Mesodermal cell (in vitro differentiated cells): ENCODE data around the gene FER.
A peak's percentile ranks its signal among the peaks of the same experiment; 100 is the strongest.
"Not testable (repeated sequence)": the region's sequence is repeated elsewhere in the genome, so short reads cannot be mapped to it uniquely, and the experiment has no call there.

ENCODE experiments used
- H3K27ac ChIP-seq: 2 replicates; pipeline ENCODE4 v1.7.0; 2013; ENCODE audit warnings: mild to moderate bottlenecking, low read depth, low read length, moderate library complexity; ENCODE audit not compliant: severe bottlenecking
- H3K36me3 ChIP-seq: 2 replicates; pipeline ENCODE4 v1.7.1; 2013; ENCODE audit warnings: mild to moderate bottlenecking, low read length, moderate library complexity; ENCODE audit not compliant: control insufficient read depth, insufficient read depth
- H3K4me1 ChIP-seq: one replicate; pipeline ENCODE4 v1.7.1; 2013; ENCODE audit warnings: mild to moderate bottlenecking, low read length; ENCODE audit not compliant: insufficient read depth, control insufficient read depth, poor library complexity, severe bottlenecking
- H3K4me3 ChIP-seq: 2 replicates; pipeline ENCODE4 v1.7.0; 2013; ENCODE audit warnings: low read length, control low read depth, mild to moderate bottlenecking; ENCODE audit not compliant: insufficient read depth, poor library complexity, severe bottlenecking; ENCODE audit errors: extremely low read depth
- H3K9me3 ChIP-seq: 2 replicates; pipeline ENCODE4 v1.7.1; 2013; ENCODE audit warnings: mild to moderate bottlenecking, low read length, moderate library complexity; ENCODE audit not compliant: control insufficient read depth
- WGBS, 2 experiments: methylation state at CpG; one replicate each; pipeline ENCODE4 v1.1.5; 2013; ENCODE audit warnings: missing lambda C conversion rate in 2 of 2; ENCODE audit not compliant: insufficient coverage in 2 of 2; 5-methylcytosine and 5-hydroxymethylcytosine counted together

FER gene

GRCh38 chr5:108876451-108876850 lies 128.8 kb downstream of the FER start:
- no peak overlapping the region for H3K4me3 ChIP-seq
- H3K9me3 ChIP-seq = no peaks in the 10 kb centered on the region
- no peak overlapping the region for H3K27ac ChIP-seq

GRCh38 chr5:108878756-108879155 lies 131.1 kb downstream of the FER start:
- no CpG with 5 or more reads among the region's 2 CpGs for WGBS, 2 experiments
- peaks cover 2% of the 10 kb centered on the region for H3K4me1 ChIP-seq
- no peak overlapping the region for H3K27ac ChIP-seq
- no peaks in the 10 kb centered on the region for H3K36me3 ChIP-seq
- H3K4me3 ChIP-seq = no peak overlapping the region
- no peaks in the 10 kb centered on the region for H3K9me3 ChIP-seq

More at GRCh38 chr5:108876451-108876850, 128.8 kb downstream of the FER start:
- Histone ChIP-seq H3K4me1 (peaks cover 4% of the 10 kb centered on the region), H3K36me3 (no peaks in the 10 kb centered on the region)

GRCh38 chr5:108881133-108881532 lies 133.4 kb downstream of the FER start:
- no peak overlapping the region for H3K4me3 ChIP-seq
- H3K9me3 ChIP-seq = no peaks in the 10 kb centered on the region
- H3K27ac ChIP-seq = no peak overlapping the region
- H3K4me1 ChIP-seq = peaks cover 5% of the 10 kb centered on the region
- H3K36me3 ChIP-seq = no peaks in the 10 kb centered on the region
- WGBS, 2 experiments = 90 to 96% methylated on average over 2 to 4 of the region's 6 CpGs

GRCh38 chr5:108884736-108885135 lies 137.0 kb downstream of the FER start:
- Histone ChIP-seq H3K27ac (peak overlapping the region; percentile 65), H3K36me3 (no peaks in the 10 kb centered on the region), H3K4me3 (no peak overlapping the region), H3K9me3 (no peaks in the 10 kb centered on the region), H3K4me1 (peaks cover 5% of the 10 kb centered on the region)
- 57 to 84% methylated on average over 1 to 2 of the region's 4 CpGs for WGBS, 2 experiments

GRCh38 chr5:108898257-108898656 lies 150.6 kb downstream of the FER start:
- Histone ChIP-seq H3K4me3 (no peak overlapping the region), H3K4me1 (no peaks in the 10 kb centered on the region), H3K36me3 (no peaks in the 10 kb centered on the region), H3K27ac (no peak overlapping the region), H3K9me3 (no peaks in the 10 kb centered on the region)

GRCh38 chr5:108898707-108899106 lies 151.0 kb downstream of the FER start:
- H3K27ac ChIP-seq = no peak overlapping the region
- no peaks in the 10 kb centered on the region for H3K36me3 ChIP-seq
- H3K4me1 ChIP-seq = no peaks in the 10 kb centered on the region
- H3K9me3 ChIP-seq = no peaks in the 10 kb centered on the region
- H3K4me3 ChIP-seq = no peak overlapping the region

- H3K9me3 ChIP-seq = not testable (repeated sequence)
Measured at GRCh38 chr5:108899244-108899643, 151.5 kb downstream of the FER start.

GRCh38 chr5:108900668-108901067 lies 153.0 kb downstream of the FER start:
- Histone ChIP-seq H3K4me1 (no peaks in the 10 kb centered on the region), H3K9me3 (no peaks in the 10 kb centered on the region), H3K27ac (no peak overlapping the region), H3K36me3 (no peaks in the 10 kb centered on the region), H3K4me3 (no peak overlapping the region)
- WGBS, 2 experiments = 92 to 97% methylated on average over 2 to 3 of the region's 3 CpGs

More at GRCh38 chr5:108899244-108899643, 151.5 kb downstream of the FER start:
- not testable (repeated sequence) for H3K4me1 ChIP-seq, H3K27ac ChIP-seq, H3K36me3 ChIP-seq, H3K4me3 ChIP-seq
- WGBS, 2 experiments = 100% methylated on average over 4 of the region's 6 CpGs; no CpG with 5 or more reads in 1 of the 2 experiments

- no peak overlapping the region for H3K4me3 ChIP-seq
- H3K36me3 ChIP-seq = no peaks in the 10 kb centered on the region
- no peaks in the 10 kb centered on the region for H3K4me1 ChIP-seq
- no peaks in the 10 kb centered on the region for H3K9me3 ChIP-seq
- H3K27ac ChIP-seq = no peak overlapping the region
Measured at GRCh38 chr5:108905805-108906204, 158.1 kb downstream of the FER start.

GRCh38 chr5:108910627-108911026 lies 162.9 kb downstream of the FER start:
- 94% methylated on average over 2 of the region's 3 CpGs; no CpG with 5 or more reads in 1 of the 2 experiments for WGBS, 2 experiments
- no peak overlapping the region for H3K4me3 ChIP-seq

GRCh38 chr5:108911055-108911454 lies 163.4 kb downstream of the FER start:
- H3K4me1 ChIP-seq = no peaks in the 10 kb centered on the region
- H3K9me3 ChIP-seq = no peaks in the 10 kb centered on the region
- WGBS, 2 experiments = 83 to 100% methylated on average over 1 of the region's 3 CpGs
- H3K27ac ChIP-seq = no peak overlapping the region
- no peak overlapping the region for H3K4me3 ChIP-seq
- H3K36me3 ChIP-seq = no peaks in the 10 kb centered on the region

More at GRCh38 chr5:108910627-108911026, 162.9 kb downstream of the FER start:
- H3K36me3 ChIP-seq = no peaks in the 10 kb centered on the region
- H3K4me1 ChIP-seq = no peaks in the 10 kb centered on the region
- no peak overlapping the region for H3K27ac ChIP-seq
- H3K9me3 ChIP-seq = no peaks in the 10 kb centered on the region

- Histone ChIP-seq H3K9me3 (no peaks in the 10 kb centered on the region), H3K4me1 (peaks cover 4% of the 10 kb centered on the region), H3K36me3 (no peaks in the 10 kb centered on the region), H3K27ac (no peak overlapping the region), H3K4me3 (no peak overlapping the region)
Measured at GRCh38 chr5:108917596-108917995, 169.9 kb downstream of the FER start.
